Measurements from ENCODE around the gene CHCT1.

DNA sequence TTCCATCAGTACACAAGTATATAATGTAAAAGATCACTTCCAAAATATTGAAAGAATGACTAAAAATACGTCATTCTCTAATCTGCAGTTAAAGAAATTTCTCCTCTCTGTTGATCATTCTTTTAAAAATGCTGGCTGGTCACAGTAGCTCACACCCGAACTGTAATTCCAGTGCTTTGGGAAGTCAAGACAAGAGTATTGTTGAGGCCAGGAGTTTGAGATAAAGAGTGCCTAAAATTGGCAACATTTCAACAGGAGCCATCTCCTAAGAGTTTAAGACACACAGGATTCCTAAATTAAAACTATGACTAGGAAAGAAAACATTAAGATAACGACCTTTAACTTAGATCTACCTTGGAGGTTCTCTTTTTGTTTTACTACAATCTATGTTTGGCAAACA is 25.9 kb upstream of the CHCT1 start:
- TF ChIP-seq, protein P1, sequence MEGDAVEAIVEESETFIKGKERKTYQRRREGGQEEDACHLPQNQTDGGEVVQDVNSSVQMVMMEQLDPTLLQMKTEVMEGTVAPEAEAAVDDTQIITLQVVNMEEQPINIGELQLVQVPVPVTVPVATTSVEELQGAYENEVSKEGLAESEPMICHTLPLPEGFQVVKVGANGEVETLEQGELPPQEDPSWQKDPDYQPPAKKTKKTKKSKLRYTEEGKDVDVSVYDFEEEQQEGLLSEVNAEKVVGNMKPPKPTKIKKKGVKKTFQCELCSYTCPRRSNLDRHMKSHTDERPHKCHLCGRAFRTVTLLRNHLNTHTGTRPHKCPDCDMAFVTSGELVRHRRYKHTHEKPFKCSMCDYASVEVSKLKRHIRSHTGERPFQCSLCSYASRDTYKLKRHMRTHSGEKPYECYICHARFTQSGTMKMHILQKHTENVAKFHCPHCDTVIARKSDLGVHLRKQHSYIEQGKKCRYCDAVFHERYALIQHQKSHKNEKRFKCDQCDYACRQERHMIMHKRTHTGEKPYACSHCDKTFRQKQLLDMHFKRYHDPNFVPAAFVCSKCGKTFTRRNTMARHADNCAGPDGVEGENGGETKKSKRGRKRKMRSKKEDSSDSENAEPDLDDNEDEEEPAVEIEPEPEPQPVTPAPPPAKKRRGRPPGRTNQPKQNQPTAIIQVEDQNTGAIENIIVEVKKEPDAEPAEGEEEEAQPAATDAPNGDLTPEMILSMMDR (conservative IDR thresholded peaks at IDR 0.05; ENCODE audit: low read length) = no peak
- no peak for TF ChIP-seq EZH2phosphoT487 (IDR thresholded peaks at IDR 0.05; ENCODE audit: borderline replicate concordance, low read depth, low read length)
